GM19193 (cell line): ENCODE measurements around the gene FBXL7.

Source experiments
- POLR2A ChIP-seq: IDR thresholded peaks from 4 replicates; pipeline ENCODE4 v1.6.1; 2011; ENCODE audit not compliant: insufficient read depth, insufficient read length; ENCODE audit errors: extremely low read depth

Gene FBXL7

DNA sequence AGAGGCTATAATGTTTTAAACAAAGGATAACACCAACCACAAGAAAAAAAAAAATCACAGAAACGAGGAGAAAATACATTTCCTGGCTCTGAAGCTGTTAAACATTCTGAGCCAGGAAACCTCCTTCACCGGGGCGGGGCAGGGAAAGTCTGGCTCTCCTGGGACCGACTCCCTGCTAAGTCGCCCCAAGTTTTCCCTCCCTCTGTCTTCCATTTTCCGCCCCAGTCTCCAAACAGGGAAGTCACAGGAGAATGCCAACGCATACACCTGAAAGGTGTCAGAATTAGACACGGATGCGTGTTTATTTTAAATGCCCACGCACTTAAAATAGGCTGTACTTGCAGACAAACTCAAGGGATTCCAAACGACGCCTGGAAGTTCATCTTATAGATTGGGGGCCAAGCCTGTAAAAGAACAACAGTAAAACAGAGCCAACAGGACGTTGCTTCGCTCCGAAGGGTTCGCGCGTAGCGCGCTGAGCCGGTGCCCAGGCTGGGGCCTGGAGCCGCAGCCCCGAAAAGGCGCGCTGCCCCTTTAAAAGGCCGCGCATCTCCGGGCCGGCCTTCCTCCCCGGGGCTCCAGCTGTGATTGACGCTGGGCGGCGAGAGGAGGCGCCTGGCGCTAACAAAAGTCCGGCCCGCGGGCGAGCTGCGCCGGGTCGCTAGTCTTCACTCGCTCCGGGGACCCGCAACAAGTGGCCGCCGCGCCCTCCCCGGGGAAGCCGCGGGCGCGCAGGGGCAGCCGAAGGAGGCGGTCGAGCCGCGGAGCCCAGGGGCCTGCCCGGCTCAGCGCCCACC is at the start of gene FBXL7:
FBXL7 (plus strand) TSS at position 653 of the 797 bp plus-strand sequence.
- TF ChIP-seq POLR2A: no peak

DNA sequence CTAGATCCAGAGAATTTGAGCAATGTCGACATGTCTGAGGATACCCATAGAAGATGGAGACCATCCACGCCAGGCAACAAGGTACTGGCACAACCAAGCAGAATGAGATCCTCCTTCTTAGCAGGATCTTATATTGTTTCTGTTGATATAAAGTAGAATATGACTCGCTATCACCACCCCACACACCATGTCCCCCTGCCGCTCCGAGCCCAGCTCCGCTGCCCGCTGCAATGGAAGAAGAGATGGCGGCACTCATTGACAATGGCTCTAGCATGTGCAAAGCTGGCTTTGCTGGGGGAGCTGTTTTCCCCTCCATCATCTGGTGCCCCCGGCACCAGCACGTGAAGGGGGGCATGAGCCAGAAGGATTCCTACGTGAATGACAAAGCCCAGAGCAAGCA is 49.5 kb upstream of the FBXL7 start:
- no peak for TF ChIP-seq POLR2A

- TF ChIP-seq POLR2A: no peak
Measured at GRCh38 chr5:15450949-15451348, 49.0 kb upstream of the FBXL7 start.

DNA sequence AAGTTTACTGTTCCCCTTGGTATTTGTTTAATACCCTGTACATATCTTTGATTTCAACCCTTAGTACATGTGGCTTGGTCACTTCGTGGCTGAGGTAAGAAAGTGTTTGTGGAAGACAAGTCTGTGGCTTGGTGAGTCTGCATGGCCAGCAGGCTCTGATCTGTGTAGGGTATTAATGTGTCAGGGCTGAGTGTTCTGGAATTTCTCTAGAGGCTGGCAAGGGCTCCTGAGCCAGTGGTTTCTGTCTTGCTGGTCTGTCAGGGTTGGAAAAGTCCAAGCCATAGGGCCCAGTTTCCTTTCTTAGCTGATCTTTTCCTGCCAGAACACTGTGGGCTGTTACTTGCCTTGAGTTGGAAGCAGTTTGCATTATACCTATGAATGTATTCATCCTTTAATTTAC is 48.0 kb upstream of the FBXL7 start:
- TF ChIP-seq POLR2A: no peak

DNA sequence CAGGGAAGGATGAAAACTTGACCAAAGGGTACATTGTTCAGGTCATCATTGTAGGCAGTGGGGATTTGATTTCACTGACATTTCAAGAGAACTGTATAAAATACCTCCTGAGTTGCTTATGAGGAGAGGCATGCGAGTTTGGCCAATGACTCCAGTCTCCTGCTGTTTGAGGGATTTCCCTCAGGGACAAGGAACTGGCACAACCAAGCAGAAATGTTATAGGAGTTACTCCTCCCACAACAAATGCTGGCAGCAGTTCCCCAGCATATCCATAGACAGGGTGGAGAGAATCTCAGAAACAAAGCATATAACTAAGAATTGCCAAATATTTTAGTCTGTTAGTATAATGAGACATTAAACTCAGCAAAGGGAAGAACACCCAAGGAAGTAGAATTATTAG is 47.2 kb upstream of the FBXL7 start:
- TF ChIP-seq POLR2A: no peak

DNA sequence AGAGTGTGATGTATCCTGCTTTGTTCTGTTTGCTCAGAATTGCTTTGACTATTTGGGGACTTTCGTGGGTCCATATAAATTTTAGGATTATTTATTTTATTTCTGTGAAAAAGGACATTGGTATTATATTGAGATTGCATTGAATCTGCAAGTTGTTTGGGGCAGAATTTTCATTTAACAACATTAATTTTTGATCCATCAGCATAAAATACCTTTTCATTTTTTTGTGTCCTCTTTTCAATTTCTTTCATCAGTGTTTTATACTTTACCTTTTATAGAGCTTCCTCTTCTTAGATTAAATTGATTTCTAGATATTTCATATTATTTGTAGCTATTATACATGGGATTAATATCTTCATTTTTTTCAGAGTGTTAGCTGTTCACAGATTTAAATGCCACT is 40.8 kb upstream of the FBXL7 start:
- no peak for TF ChIP-seq POLR2A

GRCh38 chr5:15463231-15463980 is 36.6 kb upstream of the FBXL7 start:
- no peak for TF ChIP-seq POLR2A

- TF ChIP-seq POLR2A: no peak
Measured at GRCh38 chr5:15472116-15472515, 27.9 kb upstream of the FBXL7 start.

DNA sequence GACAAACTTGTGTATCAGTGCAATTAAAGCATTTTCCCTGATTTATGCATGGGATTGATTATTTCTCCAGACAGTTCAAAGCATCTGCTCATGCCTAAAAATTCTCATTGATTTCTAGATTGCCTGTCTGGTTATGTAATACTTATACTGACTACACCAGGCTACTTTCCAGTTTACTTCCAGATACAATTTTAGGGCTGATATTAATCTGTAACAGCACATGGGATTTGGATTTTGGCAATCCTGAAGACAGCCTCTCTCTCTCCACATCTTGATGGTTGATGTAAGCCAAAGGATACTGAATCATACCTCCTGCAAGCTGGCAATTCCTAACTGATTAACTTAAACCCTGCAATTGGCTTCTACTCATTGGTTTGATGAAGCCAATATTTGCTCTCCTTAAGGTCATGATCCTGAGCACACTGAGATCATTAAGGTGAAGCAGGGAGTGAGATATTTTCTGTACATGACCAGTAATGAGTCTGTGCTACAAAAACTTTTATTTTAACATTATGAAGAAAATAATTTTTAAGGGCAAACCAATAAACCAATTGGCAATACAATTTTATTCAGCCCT is 25.7 kb upstream of the FBXL7 start:
- no peak for TF ChIP-seq POLR2A

DNA sequence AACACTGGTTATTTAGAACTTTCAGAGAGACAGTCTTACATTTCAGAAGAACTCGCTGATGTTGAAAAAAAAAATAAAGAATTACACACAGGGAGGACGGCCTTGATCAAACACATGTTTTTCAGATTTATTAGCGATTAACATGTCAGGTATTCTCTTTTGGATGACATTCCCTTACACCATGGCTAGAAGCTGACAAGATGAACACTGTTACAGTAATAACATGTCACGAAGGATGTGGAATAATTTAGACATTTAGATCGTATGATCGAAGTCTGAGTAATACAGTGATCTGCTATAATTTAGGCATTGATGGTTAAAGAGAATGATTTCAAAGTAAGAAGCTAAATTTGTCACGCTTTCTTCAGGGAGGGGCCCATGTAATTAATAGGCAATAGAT is 24.6 kb upstream of the FBXL7 start:
- TF ChIP-seq POLR2A: no peak

- no peak for TF ChIP-seq POLR2A
Measured at GRCh38 chr5:15476977-15477376, 23.0 kb upstream of the FBXL7 start.

GRCh38 chr5:15480436-15480835 is 19.5 kb upstream of the FBXL7 start:
- no peak for TF ChIP-seq POLR2A

GRCh38 chr5:15483351-15484097 is 16.5 kb upstream of the FBXL7 start:
- no peak for TF ChIP-seq POLR2A

DNA sequence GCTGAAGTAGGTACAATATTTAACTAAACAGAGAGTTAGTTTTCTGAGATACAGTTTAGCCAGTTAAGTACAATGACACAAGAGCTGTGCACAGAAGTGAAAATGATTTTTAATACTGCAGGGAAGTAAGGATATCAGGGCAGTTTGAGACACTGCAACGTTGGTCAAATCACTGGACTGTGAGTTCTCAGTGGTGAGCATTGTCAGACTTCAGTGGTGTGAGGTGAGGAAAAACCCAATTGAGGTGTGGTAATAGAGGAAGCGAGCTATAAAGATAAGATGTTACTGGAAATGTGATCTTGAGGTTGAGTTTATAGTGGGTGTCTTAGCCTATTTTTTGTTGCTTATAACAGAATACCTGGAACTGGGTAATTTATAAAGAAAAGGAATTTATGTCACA is 12.8 kb upstream of the FBXL7 start:
- TF ChIP-seq POLR2A: no peak
